Nephron (organoid): ENCODE data around the gene CD40.

Source experiments
- H3K27ac Mint-ChIP-seq, 3 experiments: 2 replicates each; pipeline ENCODE4 v1.8.0; 2020; ENCODE audit warnings: mixed read lengths in 3 of 3, mild to moderate bottlenecking in 2 of 3, moderate library complexity in 1 of 3
- H3K27me3 Mint-ChIP-seq: 2 replicates; pipeline ENCODE4 v1.8.0; 2021; ENCODE audit warnings: low read depth, mild to moderate bottlenecking, moderate library complexity, mixed read lengths
- H3K36me3 Mint-ChIP-seq: 2 replicates; pipeline ENCODE4 v1.8.0; 2020; ENCODE audit warnings: low read depth, mixed read lengths
- H3K4me1 Mint-ChIP-seq: 2 replicates; pipeline ENCODE4 v1.8.0; 2020; ENCODE audit warnings: mixed read lengths
- H3K4me3 Mint-ChIP-seq, 3 experiments: 2 replicates each; pipeline ENCODE4 v1.8.0; 2020; ENCODE audit warnings: mild to moderate bottlenecking in 3 of 3, mixed read lengths in 3 of 3, moderate library complexity in 2 of 3
- H3K9me3 Mint-ChIP-seq: 2 replicates; pipeline ENCODE4 v1.8.0; 2020; ENCODE audit warnings: mixed read lengths
- CTCF ChIP-seq, 3 experiments: fragments of 200-600 bp; sonication (generic); IDR thresholded peaks; one replicate each; pipeline ENCODE4 v1.5.0; 2021; ENCODE audit warnings: antibody characterized with exemption in 3 of 3; ENCODE audit not compliant: unreplicated experiment in 3 of 3

Gene CD40

GRCh38 chr20:46159101-46159897 lies 41.2 kb downstream of the CD40 start:
- Mint-ChIP-seq H3K27me3 (peaks cover 42% of the 10 kb centered on the region), H3K4me1 (peaks cover 15% of the 10 kb centered on the region), H3K9me3 (no peaks in the 10 kb centered on the region), H3K36me3 (no peaks in the 10 kb centered on the region), H3K27ac (no peak overlapping the region), H3K4me3 (no peak overlapping the region)
- TF ChIP-seq CTCF (IDR thresholded peaks at IDR 0.05; ENCODE audit: unreplicated experiment in 3 of 3), result no peak

- H3K36me3 Mint-ChIP-seq, result no peaks in the 10 kb centered on the region
- TF ChIP-seq CTCF (IDR thresholded peaks at IDR 0.05; ENCODE audit: unreplicated experiment in 3 of 3), result no peak
- no peaks in the 10 kb centered on the region for H3K9me3 Mint-ChIP-seq
- no peak overlapping the region for H3K4me3 Mint-ChIP-seq
- H3K27ac Mint-ChIP-seq, result no peak overlapping the region
- H3K27me3 Mint-ChIP-seq, result peaks cover 44% of the 10 kb centered on the region
- peaks cover 5% of the 10 kb centered on the region for H3K4me1 Mint-ChIP-seq
Observed at GRCh38 chr20:46160661-46161060, 42.5 kb downstream of the CD40 start.

- peaks cover 5% of the 10 kb centered on the region for H3K4me1 Mint-ChIP-seq
- no peaks in the 10 kb centered on the region for H3K36me3 Mint-ChIP-seq
- no peak overlapping the region for H3K27ac Mint-ChIP-seq
- no peak for TF ChIP-seq CTCF (IDR thresholded peaks at IDR 0.05; ENCODE audit: unreplicated experiment in 3 of 3)
- H3K27me3 Mint-ChIP-seq, result peaks cover 53% of the 10 kb centered on the region
- H3K4me3 Mint-ChIP-seq, result no peak overlapping the region
- no peaks in the 10 kb centered on the region for H3K9me3 Mint-ChIP-seq
Observed at GRCh38 chr20:46161921-46162320, 43.8 kb downstream of the CD40 start.

GRCh38 chr20:46164254-46164653 lies 46.1 kb downstream of the CD40 start:
- H3K36me3 Mint-ChIP-seq, result no peaks in the 10 kb centered on the region
- peaks cover 54% of the 10 kb centered on the region for H3K27me3 Mint-ChIP-seq
- no peak for TF ChIP-seq CTCF (IDR thresholded peaks at IDR 0.05; ENCODE audit: unreplicated experiment in 3 of 3)
- H3K4me1 Mint-ChIP-seq, result no peaks in the 10 kb centered on the region
- H3K9me3 Mint-ChIP-seq, result no peaks in the 10 kb centered on the region
- no peak overlapping the region for H3K27ac Mint-ChIP-seq
- no peak overlapping the region for H3K4me3 Mint-ChIP-seq

- H3K4me1 Mint-ChIP-seq, result no peaks in the 10 kb centered on the region
- H3K27ac Mint-ChIP-seq, result no peak overlapping the region
- no peaks in the 10 kb centered on the region for H3K9me3 Mint-ChIP-seq
- TF ChIP-seq CTCF (IDR thresholded peaks at IDR 0.05; ENCODE audit: unreplicated experiment in 3 of 3), result no peak
- H3K27me3 Mint-ChIP-seq, result peaks cover 64% of the 10 kb centered on the region
- H3K4me3 Mint-ChIP-seq, result no peak overlapping the region
- no peaks in the 10 kb centered on the region for H3K36me3 Mint-ChIP-seq
Observed at GRCh38 chr20:46167080-46167479, 49.0 kb downstream of the CD40 start.

- no peaks in the 10 kb centered on the region for H3K4me1 Mint-ChIP-seq
- no peak for TF ChIP-seq CTCF (IDR thresholded peaks at IDR 0.05; ENCODE audit: unreplicated experiment in 3 of 3)
- no peak overlapping the region for H3K4me3 Mint-ChIP-seq
- no peaks in the 10 kb centered on the region for H3K9me3 Mint-ChIP-seq
- no peak overlapping the region for H3K27ac Mint-ChIP-seq
- peaks cover 67% of the 10 kb centered on the region for H3K27me3 Mint-ChIP-seq
- H3K36me3 Mint-ChIP-seq, result no peaks in the 10 kb centered on the region
Observed at GRCh38 chr20:46168438-46168837, 50.3 kb downstream of the CD40 start.
